SK-N-SH (cell line): ENCODE measurements around the gene ARAP3. TPM values are rescaled to one million over a fixed set of nuclear protein-coding genes. Genes with fewer than 3 reads are reported as not detected.

Experiments used
- CTCF ChIA-PET: fragments of 300-600, 350-600 bp; formaldehyde crosslinking; extraction: SDS; loops from one replicate; lab custom pipeline; 2021; lab: Yijun Ruan, JAX
- POLR2A ChIA-PET: fragments of 350-600 bp; sonication (Branson Sonifier 250); formaldehyde crosslinking; extraction: SDS; loops from one replicate; lab custom pipeline; 2020; ENCODE audit warnings: antibody characterized with exemption, inconsistent platforms; lab: Yijun Ruan, JAX
- DNase-seq: peaks from one replicate; pipeline ENCODE4 v3.0.0; 2012
- H2AFZ ChIP-seq: fragments of 200-600 bp; sonication (generic); 2 replicates; pipeline ENCODE4 v1.8.1; 2016; ENCODE audit warnings: antibody characterized with exemption, mild to moderate bottlenecking, low read depth
- H3F3A ChIP-seq: fragments of 200-600 bp; sonication (generic); replicated peaks from 2 replicates; pipeline ENCODE3; 2016; ENCODE audit warnings: antibody characterized with exemption, mild to moderate bottlenecking; ENCODE audit not compliant: insufficient read depth
- H3K27ac ChIP-seq, 2 experiments: fragments of 200-500 bp in 1 of 2; fragments of 200-600 bp in 1 of 2; sonication (Bioruptor generic) in 1 of 2; sonication (generic), shearing (Covaris generic) in 1 of 2; 2 replicates each; pipeline versions ENCODE4 v1.5.1 to v1.6.1; 2014 to 2016; ENCODE audit warnings: low read depth in 2 of 2, inconsistent platforms in 1 of 2, low read length in 1 of 2, mild to moderate bottlenecking in 1 of 2, mixed read lengths in 1 of 2
- H3K27me3 ChIP-seq: fragments of 200-600 bp; sonication (generic), shearing (Covaris generic); 2 replicates; pipeline ENCODE4 v1.6.1; 2016; ENCODE audit warnings: mixed run types; ENCODE audit not compliant: insufficient read depth
- H3K36me3 ChIP-seq, 2 experiments: fragments of 200-500 bp in 1 of 2; fragments of 200-600 bp in 1 of 2; sonication (Bioruptor generic) in 1 of 2; sonication (generic) in 1 of 2; replicated peaks in 1 of 2; 2 replicates each; pipeline versions ENCODE3 to v1.5.1; 2014 to 2016; ENCODE audit warnings: low read length in 1 of 2, mild to moderate bottlenecking in 1 of 2; ENCODE audit not compliant: insufficient read depth in 2 of 2, control insufficient read depth in 1 of 2
- H3K4me1 ChIP-seq, 2 experiments: fragments of 200-500 bp in 1 of 2; fragments of 200-600 bp in 1 of 2; sonication (Bioruptor generic) in 1 of 2; sonication (generic), shearing (Covaris generic) in 1 of 2; 2 replicates each; pipeline versions ENCODE4 v1.5.1 to v1.6.1; 2014 to 2016; ENCODE audit warnings: low read depth in 1 of 2, low read length in 1 of 2, mixed run types in 1 of 2; ENCODE audit not compliant: insufficient read depth in 2 of 2, control insufficient read depth in 1 of 2
- H3K4me2 ChIP-seq: fragments of 200-600 bp; sonication (generic), shearing (Covaris generic); 2 replicates; pipeline ENCODE4 v1.6.1; 2017; ENCODE audit warnings: mixed run types
- H3K4me3 ChIP-seq, 2 experiments: fragments of 200-500 bp in 1 of 2; fragments of 200-600 bp in 1 of 2; sonication (Bioruptor generic) in 1 of 2; sonication (generic), shearing (Covaris generic) in 1 of 2; 2 replicates each; pipeline versions ENCODE4 v1.5.1 to v1.8.1; 2014 to 2016; ENCODE audit warnings: low read depth in 2 of 2, inconsistent platforms in 1 of 2, low read length in 1 of 2, mild to moderate bottlenecking in 1 of 2, mixed read lengths in 1 of 2, moderate library complexity in 1 of 2
- H3K79me2 ChIP-seq: fragments of 200-600 bp; sonication (generic); 2 replicates; pipeline ENCODE4 v1.8.1; 2017; ENCODE audit warnings: mild to moderate bottlenecking; ENCODE audit not compliant: insufficient read depth
- H3K9ac ChIP-seq: fragments of 200-600 bp; sonication (generic); 2 replicates; pipeline ENCODE4 v1.6.1; 2017; ENCODE audit warnings: mixed run types
- H3K9me2 ChIP-seq: fragments of 200-600 bp; sonication (generic); 2 replicates; pipeline ENCODE4 v1.6.1; 2017; ENCODE audit warnings: mixed run types
- H3K9me3 ChIP-seq: fragments of 200-600 bp; sonication (generic); 2 replicates; pipeline ENCODE4 v1.6.1; 2017; ENCODE audit warnings: mixed run types, mild to moderate bottlenecking, moderate library complexity
- H4K20me1 ChIP-seq: fragments of 200-600 bp; sonication (generic); 2 replicates; pipeline ENCODE4 v1.6.1; 2017; ENCODE audit warnings: mild to moderate bottlenecking, mixed run types; ENCODE audit not compliant: insufficient read depth
- CTCF ChIP-seq: fragments of 200-600 bp; sonication (generic); IDR thresholded peaks from 2 replicates; pipeline ENCODE4 v1.6.1; 2017; ENCODE audit warnings: antibody characterized with exemption, mild to moderate bottlenecking, moderate library complexity
- EP300 ChIP-seq, 2 experiments: IDR thresholded peaks; 2 replicates each; pipeline versions ENCODE4 v1.4.0 to v1.6.1; 2012; ENCODE audit warnings: borderline replicate concordance in 1 of 2, low read depth in 1 of 2, low read length in 1 of 2
- GATA2 ChIP-seq: sonication (generic); formaldehyde crosslinking; IDR thresholded peaks from 2 replicates; pipeline ENCODE4 v1.5.0; 2020; ENCODE audit warnings: mild to moderate bottlenecking, missing genetic modification reagents
- JUND ChIP-seq: IDR thresholded peaks from 2 replicates; pipeline ENCODE4 v1.4.0; 2012
- POLR2AphosphoS5 ChIP-seq: IDR thresholded peaks from 2 replicates; pipeline ENCODE4 v1.6.1; 2012; ENCODE audit warnings: low read depth, low read length
- RFX5 ChIP-seq: IDR thresholded peaks from 2 replicates; pipeline ENCODE4 v1.6.1; 2012; ENCODE audit warnings: mild to moderate bottlenecking, improper control_type of control experiment, low read length
- USF2 ChIP-seq: fragments of 150-350 bp; IDR thresholded peaks from 2 replicates; pipeline ENCODE4 v1.6.1; 2017; ENCODE audit warnings: antibody characterized with exemption, low read length, low read depth, borderline replicate concordance
- YY1 ChIP-seq: IDR thresholded peaks from 2 replicates; pipeline ENCODE4 v1.4.0; 2012; ENCODE audit warnings: low read depth, mild to moderate bottlenecking
- WGBS: methylation state at CpG from one replicate; pipeline ENCODE4 v1.1.6; 2017; ENCODE audit warnings: low lambda C conversion rate; 5-methylcytosine and 5-hydroxymethylcytosine counted together
- polyA plus RNA-seq, 3 experiments: library from polyadenylated mRNA; depleted of rRNA; stranded (reverse); fragments of >200 nt; gene quantifications; 2 replicates each; pipeline ENCODE4 v1.2.3, GENCODE V29; 2012

Gene ARAP3
- polyA plus RNA-seq, 1 of the 3 experiments (the other 2 are of a cell fraction) = 6.5 TPM

- no peak overlapping the region for H2AFZ ChIP-seq
- peaks cover 0 to 8% of the 10 kb centered on the region in 2 experiments; a peak in 2 of 4 replicates for H3K4me1 ChIP-seq
- no peaks in the 10 kb centered on the region for H3K27me3 ChIP-seq
- DNase-seq = no peak
- no peak overlapping the region for H3K4me3 ChIP-seq
- no peaks in the 10 kb centered on the region for H3K9me3 ChIP-seq
- no peaks in the 10 kb centered on the region for H3K9me2 ChIP-seq
- peaks cover 95% of the 10 kb centered on the region for H3K79me2 ChIP-seq
- no peak for TF ChIP-seq GATA2 (CRISPR knock-in tag)
- TF ChIP-seq EP300 (IDR thresholded peaks at IDR 0.05; ENCODE audit: borderline replicate concordance in 1 of 2, low read depth in 1 of 2, low read length in 1 of 2) = no peak
- TF ChIP-seq RFX5 = no peak
- no peak for TF ChIP-seq USF2
- TF ChIP-seq JUND = no peak
- no peak for TF ChIP-seq POLR2AphosphoS5
- no peak for TF ChIP-seq YY1
- ChIA-PET CTCF (interaction anchor here (0.6 to 4.8 kb wide), 5 partner anchors 9 to 66 kb away, joined by 3 to 47 read pairs (median 5); partner anchors contain the start of gene DIAPH1), POLR2A (no interaction called here)
- WGBS = 86% methylated on average over 6 of the region's 6 CpGs
- H3K27ac ChIP-seq = peak overlapping the region in 1 of 2 experiments; percentile 69; a peak in 2 of 4 replicates
- no peaks in the 10 kb centered on the region for H3K36me3 ChIP-seq
- no peaks in the 10 kb centered on the region for H4K20me1 ChIP-seq
- peaks cover 6% of the 10 kb centered on the region for H3F3A ChIP-seq
- H3K9ac ChIP-seq = no peak overlapping the region
- no peak overlapping the region for H3K4me2 ChIP-seq
Observed at GRCh38 chr5:141605523-141606277, 76.3 kb downstream of the ARAP3 start.

- peaks cover 7% of the 10 kb centered on the region for H3F3A ChIP-seq
- peaks cover 0 to 8% of the 10 kb centered on the region in 2 experiments; a peak in 2 of 4 replicates for H3K4me1 ChIP-seq
- H3K9me2 ChIP-seq = no peaks in the 10 kb centered on the region
- H3K9ac ChIP-seq = peak overlapping the region; percentile 15; the same call in 1 of the 2 replicates
- H3K79me2 ChIP-seq = peaks cover 95% of the 10 kb centered on the region
- no peaks in the 10 kb centered on the region for H3K27me3 ChIP-seq
- H3K36me3 ChIP-seq = no peaks in the 10 kb centered on the region
- ChIA-PET CTCF (interaction anchor here (3.9 to 4.8 kb wide), 2 partner anchors 11 to 14 kb away, joined by 34 to 47 read pairs; partner anchors contain the start of gene DIAPH1), POLR2A (no interaction called here)
- TF ChIP-seq JUND (0 out of 2 replicates have a peak, but pooled peaks have one; percentile 12), CTCF (no peak)
- peak overlapping the region in 1 of 2 experiments; percentile 69; a peak in 2 of 4 replicates for H3K27ac ChIP-seq
- no peak overlapping the region for H3K4me3 ChIP-seq
- no peak for DNase-seq
- H3K4me2 ChIP-seq = 0 out of 2 replicates have a peak overlapping the region, but pooled peaks have one; percentile 5
- H4K20me1 ChIP-seq = no peaks in the 10 kb centered on the region; the same call in 1 of the 2 replicates
- WGBS = 78% methylated on average over 6 of the region's 6 CpGs
- no peaks in the 10 kb centered on the region for H3K9me3 ChIP-seq
- H2AFZ ChIP-seq = no peak overlapping the region
Observed at GRCh38 chr5:141603923-141604717, 77.9 kb downstream of the ARAP3 start.

Other genes with a start within 250 kb of the ARAP3 start
- 55.8 and 97.0 TPM in 2 replicates for gene PCDHGC3, start 206.3 kb downstream of the ARAP3 start, polyA plus RNA-seq (2012; rRNA removed)
- gene PCDHGC4, start 197.2 kb downstream of the ARAP3 start, polyA plus RNA-seq (2012; rRNA removed) = 0.53 and 0.78 TPM in 2 replicates
- gene PCDHGC5, start 193.1 kb downstream of the ARAP3 start, polyA plus RNA-seq (2012; rRNA removed) = 1.9 and 2.0 TPM in 2 replicates
- 28.2 and 30.4 TPM in 2 replicates for gene DIAPH1, start 63.2 kb downstream of the ARAP3 start, polyA plus RNA-seq (2012; rRNA removed)
- gene HDAC3, start 45.4 kb downstream of the ARAP3 start, polyA plus RNA-seq (2012; rRNA removed) = 104 and 115 TPM in 2 replicates
- 15.6 and 16.1 TPM in 2 replicates for gene RELL2, start 45.2 kb downstream of the ARAP3 start, polyA plus RNA-seq (2012; rRNA removed)
- 49.2 and 58.3 TPM in 2 replicates for gene FCHSD1, start 30.8 kb downstream of the ARAP3 start, polyA plus RNA-seq (2012; rRNA removed)
- gene PCDH1, start 196.2 kb upstream of the ARAP3 start, polyA plus RNA-seq (2012; rRNA removed) = 0.08 and 0.10 TPM in 2 replicates
- 60.3 and 78.8 TPM in 2 replicates for gene DELE1, start 241.6 kb upstream of the ARAP3 start, polyA plus RNA-seq (2012; rRNA removed)